Stomach smooth muscle (tissue), 2 donors: ENCODE measurements around the gene SCYGR1.

Experiments
- H3K27ac ChIP-seq: one replicate; pipeline ENCODE4 v1.7.0; 2013; ENCODE audit warnings: mild to moderate bottlenecking, low read length, inconsistent platforms
- H3K27me3 ChIP-seq, 2 donors: one replicate each; pipeline ENCODE4 v1.7.0; 2013; ENCODE audit warnings: low read length in 2 of 2; ENCODE audit not compliant: insufficient read depth in 2 of 2, control insufficient read depth in 1 of 2
- H3K36me3 ChIP-seq, 2 donors: one replicate each; pipeline ENCODE4 v1.7.0; 2013; ENCODE audit warnings: low read length in 2 of 2; ENCODE audit not compliant: control insufficient read depth in 2 of 2, insufficient read depth in 2 of 2
- H3K4me1 ChIP-seq: one replicate; pipeline ENCODE4 v1.7.0; 2013; ENCODE audit warnings: low read length; ENCODE audit not compliant: control insufficient read depth, insufficient read depth
- H3K4me3 ChIP-seq, 2 donors: one replicate each; pipeline ENCODE4 v1.7.0; 2013; ENCODE audit warnings: low read length in 2 of 2
- H3K9ac ChIP-seq, 2 donors: one replicate each; pipeline ENCODE4 v1.7.0; 2013; ENCODE audit warnings: low read length in 2 of 2, mild to moderate bottlenecking in 1 of 2
- H3K9me3 ChIP-seq, 2 donors: one replicate each; pipeline ENCODE4 v1.7.0; 2013; ENCODE audit warnings: low read length in 2 of 2; ENCODE audit not compliant: control insufficient read depth in 2 of 2
- donor health status: healthy.
- donor health status: Pancreatic carcinoma.

The SCYGR1 gene

DNA sequence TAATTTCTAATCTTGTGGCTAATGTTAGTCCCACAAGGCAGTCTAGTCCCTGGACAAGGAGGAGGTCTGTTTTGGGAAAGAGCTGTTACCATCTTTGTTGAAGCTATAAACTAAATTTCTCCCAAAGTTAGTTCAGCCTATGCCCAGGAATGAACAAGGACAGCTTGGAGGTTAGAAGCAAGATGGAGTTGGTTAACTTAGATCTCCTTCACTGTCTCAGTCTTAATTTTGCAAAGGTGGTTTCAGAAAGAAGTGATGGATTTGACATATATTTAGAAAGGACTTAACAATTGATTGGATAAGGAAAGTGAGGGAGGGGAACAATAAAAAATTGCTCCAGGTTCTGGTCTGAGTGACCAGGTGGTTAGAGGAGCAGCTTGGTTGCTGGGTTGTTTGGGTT is 14.6 kb upstream of the SCYGR1 start:
- Histone ChIP-seq H3K4me3 (no peak overlapping the region), H3K36me3 (no peaks in the 10 kb centered on the region)

DNA sequence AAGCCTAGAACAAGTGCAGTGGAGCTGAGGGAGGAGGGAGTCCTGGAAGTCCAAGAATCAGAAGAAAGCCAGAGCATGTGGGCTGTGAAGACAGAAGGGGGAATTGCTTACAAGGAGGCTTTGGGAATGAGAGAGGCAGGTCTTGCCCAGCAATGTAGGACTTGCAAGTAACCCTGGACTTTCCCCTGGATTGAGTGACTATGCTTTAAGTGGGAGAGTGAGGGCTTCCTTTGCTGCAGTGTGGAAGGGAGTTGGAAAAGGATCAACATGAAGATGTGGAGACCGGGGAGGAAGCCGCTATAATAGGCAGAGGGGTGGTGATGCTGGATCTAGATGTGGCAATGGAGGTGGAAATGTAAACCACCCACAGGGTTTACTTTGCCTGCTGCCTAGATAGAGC is 13.8 kb upstream of the SCYGR1 start:
- Histone ChIP-seq H3K27me3 (no peaks in the 10 kb centered on the region), H3K9ac (no peak overlapping the region), H3K36me3 (no peaks in the 10 kb centered on the region), H3K4me1 (peaks cover 6% of the 10 kb centered on the region), H3K9me3 (no peaks in the 10 kb centered on the region), H3K27ac (no peak overlapping the region), H3K4me3 (no peak overlapping the region)

More for the DNA sequence above, 14.6 kb upstream of the SCYGR1 start:
- Histone ChIP-seq H3K27ac (no peak overlapping the region), H3K27me3 (no peaks in the 10 kb centered on the region), H3K9ac (no peak overlapping the region), H3K9me3 (no peaks in the 10 kb centered on the region), H3K4me1 (peaks cover 7% of the 10 kb centered on the region)

DNA sequence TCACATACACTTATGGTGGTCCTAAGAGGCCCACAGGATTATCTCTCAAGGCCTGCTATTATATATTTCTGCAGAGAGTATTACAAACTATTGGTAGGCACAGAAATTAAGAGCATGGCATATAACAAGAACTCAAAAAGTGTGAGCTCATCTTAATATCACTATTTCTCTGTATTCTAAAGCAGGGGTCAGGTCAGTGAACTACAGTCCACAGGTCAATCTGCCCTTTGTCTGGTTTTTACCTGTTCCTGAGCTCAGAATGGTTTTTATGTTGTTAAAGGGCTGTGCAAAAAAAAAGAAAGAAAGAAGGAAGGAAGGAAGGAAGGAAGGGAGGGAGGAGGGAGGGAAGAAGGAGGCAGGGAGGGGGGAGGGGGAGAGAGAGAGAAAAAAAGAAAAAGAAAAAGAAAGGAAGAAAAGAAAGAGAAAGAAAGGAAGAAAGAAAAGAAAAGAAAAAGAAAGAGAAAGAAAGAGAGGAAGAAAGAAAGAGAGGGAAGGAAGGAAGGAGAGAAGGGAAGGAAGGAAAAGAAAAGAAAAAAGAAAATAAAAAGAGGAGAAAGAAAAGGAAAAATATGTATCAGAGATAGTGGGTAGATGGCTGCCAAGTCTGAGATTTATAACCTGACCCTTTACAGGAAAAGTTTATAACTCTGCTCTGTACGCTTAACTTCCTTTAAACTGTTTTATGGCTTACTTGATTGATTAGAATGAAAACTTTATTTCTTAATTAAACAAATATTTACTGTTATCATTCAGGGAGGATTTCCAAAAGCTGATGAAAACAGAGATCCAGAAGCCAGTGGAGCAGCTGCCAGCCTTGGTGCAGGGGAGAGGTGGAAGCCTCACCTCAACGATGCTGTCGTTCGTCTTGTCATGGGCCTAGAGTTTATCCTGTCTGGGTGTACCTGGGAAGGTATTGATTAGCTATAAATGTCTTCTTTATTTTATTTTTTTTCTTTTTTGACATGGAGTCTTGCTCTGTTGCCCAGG is 11.2 kb upstream of the SCYGR1 start:
- H3K4me3 ChIP-seq: no peak overlapping the region
- no peaks in the 10 kb centered on the region for H3K9me3 ChIP-seq
- H3K27me3 ChIP-seq: no peaks in the 10 kb centered on the region
- peaks cover 2% of the 10 kb centered on the region for H3K4me1 ChIP-seq
- H3K9ac ChIP-seq: no peak overlapping the region
- H3K27ac ChIP-seq: no peak overlapping the region
- H3K36me3 ChIP-seq: no peaks in the 10 kb centered on the region

DNA sequence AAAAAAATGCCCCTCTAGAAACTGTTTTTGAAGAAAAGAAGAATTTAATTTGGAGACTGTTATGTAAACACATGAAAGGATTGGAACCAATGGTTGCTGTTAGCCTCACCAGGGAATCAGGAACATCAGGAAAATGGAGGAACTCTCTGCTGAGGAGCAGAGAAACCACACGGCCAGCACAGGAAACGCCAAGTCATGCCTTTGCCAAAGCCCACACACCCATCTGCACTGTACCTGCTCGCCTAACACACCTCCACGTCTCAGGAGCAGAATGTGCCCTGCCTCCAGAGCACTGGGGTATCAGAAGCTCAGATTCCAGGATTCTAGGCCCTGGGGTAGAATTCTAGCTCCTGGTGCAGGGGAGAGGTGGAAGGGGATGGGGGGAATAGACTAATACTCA is 9.8 kb upstream of the SCYGR1 start:
- no peak overlapping the region for H3K27ac ChIP-seq
- H3K36me3 ChIP-seq: no peaks in the 10 kb centered on the region
- no peaks in the 10 kb centered on the region for H3K27me3 ChIP-seq
- no peaks in the 10 kb centered on the region for H3K9me3 ChIP-seq
- H3K4me1 ChIP-seq: peaks cover 2% of the 10 kb centered on the region
- H3K4me3 ChIP-seq: no peak overlapping the region
- H3K9ac ChIP-seq: no peak overlapping the region

DNA sequence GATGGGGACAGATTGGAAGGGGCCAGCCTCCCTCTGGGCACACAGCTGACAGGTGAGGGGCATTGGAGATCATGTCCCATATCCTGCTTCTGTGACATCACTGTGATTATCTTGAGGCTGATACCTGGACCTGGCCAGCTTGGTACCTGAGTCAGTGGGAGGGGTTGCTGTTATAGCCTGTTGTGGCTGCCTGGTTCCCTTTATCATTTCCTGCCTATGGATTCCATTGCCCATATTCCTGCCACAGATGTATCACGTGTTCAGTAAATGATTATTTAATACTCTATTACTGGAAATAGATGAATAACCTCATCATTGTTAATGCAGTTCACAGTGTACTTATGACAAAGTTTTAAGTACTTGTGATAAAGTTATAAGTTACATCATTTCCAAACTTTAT is 7.8 kb upstream of the SCYGR1 start:
- H3K27ac ChIP-seq: no peak overlapping the region
- H3K27me3 ChIP-seq: no peaks in the 10 kb centered on the region
- no peaks in the 10 kb centered on the region for H3K36me3 ChIP-seq
- H3K4me1 ChIP-seq: peaks cover 2% of the 10 kb centered on the region
- no peak overlapping the region for H3K4me3 ChIP-seq
- H3K9ac ChIP-seq: no peak overlapping the region
- no peaks in the 10 kb centered on the region for H3K9me3 ChIP-seq

DNA sequence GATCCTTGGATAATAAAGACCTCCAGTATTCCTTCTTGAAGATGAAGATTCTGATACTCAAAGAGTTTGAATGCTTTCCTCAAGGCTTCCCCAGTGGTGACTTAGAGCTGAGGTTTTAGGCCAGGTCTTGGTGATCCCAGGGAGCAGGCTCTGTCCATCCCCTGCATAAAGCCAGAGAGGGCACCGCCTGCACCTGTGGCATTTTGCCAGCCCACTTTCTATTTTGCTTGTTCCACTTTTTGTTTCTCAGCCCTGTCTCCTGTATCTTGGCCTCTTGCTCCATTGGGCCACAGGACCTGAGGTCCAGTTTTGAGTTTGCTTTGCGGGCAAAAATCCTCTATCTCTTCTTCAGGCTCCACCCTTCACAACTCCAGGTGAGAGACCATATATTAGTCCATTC is 6.7 kb upstream of the SCYGR1 start:
- Histone ChIP-seq H3K9ac (no peak overlapping the region), H3K9me3 (no peaks in the 10 kb centered on the region), H3K27ac (no peak overlapping the region), H3K27me3 (no peaks in the 10 kb centered on the region), H3K36me3 (no peaks in the 10 kb centered on the region), H3K4me3 (no peak overlapping the region), H3K4me1 (peaks cover 2% of the 10 kb centered on the region)

DNA sequence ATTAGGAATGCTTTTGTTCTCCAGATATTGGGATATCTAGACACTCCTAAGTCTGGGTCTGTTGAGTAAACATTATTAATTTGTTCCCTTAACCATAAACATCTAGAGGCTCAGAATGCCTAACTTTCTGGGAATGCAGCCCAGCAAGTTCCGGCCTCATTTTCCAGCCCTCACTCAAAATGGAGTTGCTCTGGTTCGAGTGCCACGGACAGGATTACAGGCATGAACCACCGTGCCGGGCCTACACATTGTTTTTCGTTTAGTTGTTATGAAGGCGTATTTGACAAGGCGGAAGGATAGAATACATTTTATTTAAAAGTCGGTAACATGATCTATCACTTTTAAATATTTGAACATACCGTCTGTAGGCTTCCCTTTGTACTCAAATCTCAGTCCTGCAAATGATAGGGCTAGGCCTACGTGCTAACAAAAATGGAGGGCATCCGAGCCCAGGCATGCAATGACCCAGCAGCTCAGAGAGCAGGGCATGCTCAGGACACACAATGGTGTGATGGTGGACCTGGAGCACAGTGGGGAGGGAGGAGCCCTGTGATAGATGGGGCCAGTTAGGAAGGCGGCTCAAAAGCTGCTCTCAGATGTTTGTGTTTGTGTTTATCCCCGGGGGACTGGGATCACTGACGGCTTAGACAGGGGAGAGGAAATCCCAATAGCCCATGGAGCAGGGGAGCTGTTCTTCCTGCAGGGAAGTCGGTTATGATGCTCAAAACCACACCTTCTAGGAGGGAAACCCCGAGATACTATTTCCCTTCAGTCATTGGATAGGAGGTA is 2.9 kb upstream of the SCYGR1 start:
- peaks cover 0 to 3% of the 10 kb centered on the region in 2 donors for H3K9me3 ChIP-seq
- H3K4me3 ChIP-seq: no peak overlapping the region
- H3K27me3 ChIP-seq: no peaks in the 10 kb centered on the region
- no peak overlapping the region for H3K27ac ChIP-seq
- H3K4me1 ChIP-seq: peaks cover 2% of the 10 kb centered on the region
- H3K36me3 ChIP-seq: no peaks in the 10 kb centered on the region
- no peak overlapping the region for H3K9ac ChIP-seq

DNA sequence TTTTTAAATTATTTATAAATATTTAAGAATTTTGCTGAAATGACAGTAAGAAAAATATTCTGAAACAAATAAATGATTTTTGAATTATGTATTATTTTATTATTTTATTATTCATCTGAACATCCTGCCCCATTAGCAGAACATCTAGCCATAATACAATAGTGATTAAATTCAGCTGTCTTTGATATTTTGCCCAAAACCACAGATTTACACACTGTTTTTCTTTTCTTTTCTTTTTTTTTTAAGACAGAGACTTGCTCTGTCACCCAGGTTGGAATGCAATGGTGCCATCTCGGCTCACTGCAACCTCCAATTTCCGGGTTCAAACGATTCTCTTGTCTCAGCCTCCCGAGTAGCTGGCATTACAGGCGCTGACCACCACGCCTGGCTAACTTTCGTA is 1.9 kb upstream of the SCYGR1 start:
- no peak overlapping the region for H3K9ac ChIP-seq
- no peak overlapping the region for H3K27ac ChIP-seq
- peaks cover 0 to 3% of the 10 kb centered on the region in 2 donors for H3K9me3 ChIP-seq
- H3K4me3 ChIP-seq: no peak overlapping the region
- peaks cover 2% of the 10 kb centered on the region for H3K4me1 ChIP-seq
- no peaks in the 10 kb centered on the region for H3K36me3 ChIP-seq
- H3K27me3 ChIP-seq: no peaks in the 10 kb centered on the region

DNA sequence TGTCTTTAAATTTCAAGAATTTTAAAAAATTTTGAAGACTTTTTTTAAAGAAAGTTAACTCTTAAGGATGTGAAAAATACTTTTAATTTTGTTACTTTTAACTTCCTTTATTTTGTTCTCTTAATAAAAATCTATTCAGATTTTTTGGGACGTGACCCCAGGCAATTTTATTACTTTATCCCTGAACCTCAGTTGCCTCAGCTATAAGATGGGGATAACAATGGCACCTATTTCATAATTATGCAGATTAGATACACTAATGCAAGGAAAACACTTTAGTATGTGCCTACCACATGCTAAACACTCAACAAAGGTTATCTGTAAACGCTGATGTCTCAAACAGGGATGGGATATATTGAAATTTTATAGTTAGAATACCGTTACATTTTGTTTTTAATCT is 1.5 kb upstream of the SCYGR1 start:
- Histone ChIP-seq H3K36me3 (no peaks in the 10 kb centered on the region), H3K27me3 (no peaks in the 10 kb centered on the region), H3K4me1 (no peaks in the 10 kb centered on the region), H3K9ac (no peak overlapping the region), H3K4me3 (no peak overlapping the region), H3K9me3 (peaks cover 0 to 3% of the 10 kb centered on the region in 2 donors), H3K27ac (no peak overlapping the region)

DNA sequence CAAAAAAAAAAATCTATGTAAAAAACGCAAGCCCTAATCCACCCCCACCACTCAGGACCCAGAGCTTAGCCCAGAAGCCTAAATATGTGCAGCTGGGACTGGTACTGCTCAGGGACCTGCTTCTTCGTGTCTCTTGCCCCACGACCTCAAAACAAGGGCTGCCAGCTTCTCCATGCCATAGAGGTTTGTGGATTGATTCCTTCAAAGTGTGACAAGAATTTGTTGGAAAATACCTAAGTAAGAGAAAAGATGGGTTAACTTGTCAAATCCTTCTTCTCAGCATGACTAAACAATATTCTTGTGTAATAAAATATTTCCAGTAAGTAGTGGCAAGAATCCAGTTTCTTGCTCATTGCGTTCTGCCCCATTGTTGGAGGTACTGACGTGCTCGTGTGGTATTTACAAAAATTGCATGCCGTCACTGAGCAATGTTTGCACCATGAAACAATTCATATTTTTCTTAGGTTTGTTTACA is 825 bp upstream of the SCYGR1 start:
- Histone ChIP-seq H3K9ac (no peak overlapping the region), H3K27ac (no peak overlapping the region), H3K4me3 (no peak overlapping the region), H3K36me3 (no peaks in the 10 kb centered on the region), H3K27me3 (no peaks in the 10 kb centered on the region), H3K9me3 (peaks cover 0 to 3% of the 10 kb centered on the region in 2 donors), H3K4me1 (no peaks in the 10 kb centered on the region)
